ENCODE measurements around the gene PLEKHM3.
A peak's percentile ranks its signal among the peaks of the same experiment; 100 is the strongest.

Gene PLEKHM3

DNA sequence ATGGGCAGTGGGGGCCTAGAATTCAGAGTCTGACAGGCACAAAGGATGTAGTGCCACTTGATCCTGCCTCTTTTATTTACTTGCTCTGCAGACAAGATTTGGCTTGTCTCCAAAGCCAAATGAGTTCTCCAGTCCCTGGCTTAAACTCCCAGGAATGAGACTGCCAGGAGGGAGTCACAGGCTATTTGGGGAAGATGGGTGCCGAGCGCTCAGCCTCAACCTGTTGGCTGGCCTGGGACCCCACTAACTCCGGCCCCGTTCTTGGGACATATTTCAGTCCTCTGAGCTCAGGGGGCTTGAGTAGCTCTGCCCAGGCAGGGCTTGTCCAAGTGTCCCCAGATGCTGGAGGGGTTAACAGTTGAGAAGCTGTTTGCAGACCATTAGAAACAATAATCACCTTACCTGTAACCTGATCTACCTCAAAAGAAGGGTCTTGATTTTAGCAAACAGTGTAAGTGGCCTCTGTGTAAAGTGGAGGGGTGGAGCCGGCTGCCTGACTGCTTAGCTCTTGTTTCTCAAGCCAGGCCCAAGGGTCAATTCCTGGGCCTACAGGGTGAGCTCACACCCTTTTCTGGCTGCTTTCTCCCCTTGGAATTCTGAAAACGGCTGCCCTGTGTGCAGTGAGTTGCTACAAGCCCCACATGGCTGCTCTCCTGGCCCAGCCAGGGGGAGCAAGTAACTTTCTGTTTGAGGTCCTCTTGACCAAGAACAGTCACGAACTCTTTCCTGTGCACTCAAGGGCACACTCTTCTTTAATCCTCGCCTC, 228.6 kb downstream of the PLEKHM3 start (continued):
- TF ChIP-seq ZNF280D (tag by site-specific recombination; IDR thresholded peaks at IDR 0.05) = no peak
- TF ChIP-seq ZNF624 (tag by site-specific recombination; IDR thresholded peaks at IDR 0.05) = no peak
- TF ChIP-seq PRDM2 (tag by site-specific recombination; IDR thresholded peaks at IDR 0.05; ENCODE audit: borderline replicate concordance) = no peak

- Histone ChIP-seq H3K4me3 (ENCODE audit: low read depth, low read length) (no peak overlapping the region), H3K9me3 (ENCODE audit: control insufficient read depth, insufficient read depth, low read depth, low read length) (no peaks in the 10 kb centered on the region), H3K4me1 (ENCODE audit: control insufficient read depth, insufficient read depth, low read length) (peaks cover 8% of the 10 kb centered on the region), H3K36me3 (ENCODE audit: control insufficient read depth in 2 of 2, insufficient read depth in 1 of 2, low read length in 2 of 2) (no peaks in the 10 kb centered on the region), H3K27ac (ENCODE audit: extremely low read depth, low read depth, low read length) (peak overlapping the region; percentile 41; the same call in 1 of the 2 replicates)
- TF ChIP-seq ZNF362 (tag by site-specific recombination; IDR thresholded peaks at IDR 0.05) (no peak), ZNF747 (tag by site-specific recombination; IDR thresholded peaks at IDR 0.05) (no peak), ZNF335 (tag by site-specific recombination; conservative IDR thresholded peaks at IDR 0.05) (peak; percentile 61)
- TF ChIP-seq, protein P1, sequence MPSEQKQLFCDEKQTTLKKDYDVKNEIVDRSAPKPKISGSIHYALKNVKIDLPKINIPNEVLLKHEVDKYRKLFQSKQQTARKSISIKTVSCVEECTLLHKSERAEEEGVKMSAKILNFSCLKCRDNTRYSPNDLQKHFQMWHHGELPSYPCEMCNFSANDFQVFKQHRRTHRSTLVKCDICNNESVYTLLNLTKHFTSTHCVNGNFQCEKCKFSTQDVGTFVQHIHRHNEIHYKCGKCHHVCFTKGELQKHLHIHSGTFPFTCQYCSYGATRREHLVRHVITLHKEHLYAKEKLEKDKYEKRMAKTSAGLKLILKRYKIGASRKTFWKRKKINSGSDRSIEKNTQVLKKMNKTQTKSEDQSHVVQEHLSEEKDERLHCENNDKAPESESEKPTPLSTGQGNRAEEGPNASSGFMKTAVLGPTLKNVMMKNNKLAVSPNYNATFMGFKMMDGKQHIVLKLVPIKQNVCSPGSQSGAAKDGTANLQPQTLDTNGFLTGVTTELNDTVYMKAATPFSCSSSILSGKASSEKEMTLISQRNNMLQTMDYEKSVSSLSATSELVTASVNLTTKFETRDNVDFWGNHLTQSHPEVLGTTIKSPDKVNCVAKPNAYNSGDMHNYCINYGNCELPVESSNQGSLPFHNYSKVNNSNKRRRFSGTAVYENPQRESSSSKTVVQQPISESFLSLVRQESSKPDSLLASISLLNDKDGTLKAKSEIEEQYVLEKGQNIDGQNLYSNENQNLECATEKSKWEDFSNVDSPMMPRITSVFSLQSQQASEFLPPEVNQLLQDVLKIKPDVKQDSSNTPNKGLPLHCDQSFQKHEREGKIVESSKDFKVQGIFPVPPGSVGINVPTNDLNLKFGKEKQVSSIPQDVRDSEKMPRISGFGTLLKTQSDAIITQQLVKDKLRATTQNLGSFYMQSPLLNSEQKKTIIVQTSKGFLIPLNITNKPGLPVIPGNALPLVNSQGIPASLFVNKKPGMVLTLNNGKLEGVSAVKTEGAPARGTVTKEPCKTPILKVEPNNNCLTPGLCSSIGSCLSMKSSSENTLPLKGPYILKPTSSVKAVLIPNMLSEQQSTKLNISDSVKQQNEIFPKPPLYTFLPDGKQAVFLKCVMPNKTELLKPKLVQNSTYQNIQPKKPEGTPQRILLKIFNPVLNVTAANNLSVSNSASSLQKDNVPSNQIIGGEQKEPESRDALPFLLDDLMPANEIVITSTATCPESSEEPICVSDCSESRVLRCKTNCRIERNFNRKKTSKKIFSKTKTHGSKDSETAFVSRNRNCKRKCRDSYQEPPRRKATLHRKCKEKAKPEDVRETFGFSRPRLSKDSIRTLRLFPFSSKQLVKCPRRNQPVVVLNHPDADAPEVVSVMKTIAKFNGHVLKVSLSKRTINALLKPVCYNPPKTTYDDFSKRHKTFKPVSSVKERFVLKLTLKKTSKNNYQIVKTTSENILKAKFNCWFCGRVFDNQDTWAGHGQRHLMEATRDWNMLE (tag by site-specific recombination; conservative IDR thresholded peaks at IDR 0.05; ENCODE audit: low read depth) = peak; percentile 24; the same call in 1 of the 2 replicates
- ChIA-PET CTCF (interaction anchor here (0.6 to 1.2 kb wide), 5 partner anchors 9 to 45 kb away, joined by 3 to 7 read pairs (median 4); no protein-coding TSS in a partner anchor), POLR2A (interaction anchor here (0.6 to 2.0 kb wide), 5 partner anchors 22 to 114 kb away, joined by 3 to 10 read pairs (median 3); partner anchors contain the start of genes CCNYL1 and FZD5)
These were observed 233.0 kb downstream of the PLEKHM3 start for GRCh38 chr2:207792244-207792785.
